IMR-90 (cell line): ENCODE measurements around the gene CCDC122. TPM values are rescaled to one million over a fixed set of nuclear protein-coding genes. Genes with fewer than 3 reads are reported as not detected.

Experiments
- ATAC-seq: fragments of 200-7000 bp; cut with Tn5 transposase; 2 replicates; pipeline ENCODE4 v1.9.1; 2020; ENCODE audit warnings: low read depth, mild to moderate bottlenecking, moderate library complexity
- BruUV-seq: library from RNA; stranded (reverse); fragments of 400-500 nt; replicated peaks from 2 replicates; lab custom pipeline; 2021; lab: Mats Ljungman, UMichigan
- CTCF ChIA-PET: fragments of 300-600 bp; formaldehyde crosslinking; extraction: SDS; loops from one replicate; lab custom pipeline; 2021; ENCODE audit warnings: antibody characterized with exemption; lab: Yijun Ruan, JAX
- POLR2A ChIA-PET: fragments of 300-600 bp; sonication (Branson Sonifier 250); formaldehyde crosslinking; loops from one replicate; lab custom pipeline; 2022; ENCODE audit warnings: antibody characterized with exemption; ENCODE audit not compliant: unreplicated experiment; lab: Charles Lee
- DNase-seq: peaks from one replicate; pipeline ENCODE4 v3.0.0; 2013
- H2AFZ ChIP-seq: replicated peaks from 2 replicates; pipeline ENCODE3; 2013; ENCODE audit warnings: low read length, mild to moderate bottlenecking; ENCODE audit not compliant: poor library complexity
- H2AK5ac ChIP-seq: 2 replicates; pipeline ENCODE4 v1.6.1; 2013; ENCODE audit warnings: low read depth, low read length, inconsistent platforms
- H2AK9ac ChIP-seq: replicated peaks from 2 replicates; pipeline ENCODE3; 2013; ENCODE audit warnings: mild to moderate bottlenecking, low read depth, low read length, moderate library complexity; ENCODE audit not compliant: poor library complexity
- H2BK120ac ChIP-seq: 2 replicates; pipeline ENCODE4 v1.6.1; 2013; ENCODE audit warnings: low read depth, low read length, inconsistent platforms
- H2BK15ac ChIP-seq: 3 replicates; pipeline ENCODE4 v1.6.1; 2013; ENCODE audit warnings: low read depth, low read length, inconsistent platforms
- H2BK20ac ChIP-seq: 2 replicates; pipeline ENCODE4 v1.6.1; 2013; ENCODE audit warnings: low read depth, mild to moderate bottlenecking, inconsistent platforms, low read length, moderate library complexity
- H2BK5ac ChIP-seq: 2 replicates; pipeline ENCODE4 v1.6.1; 2013; ENCODE audit warnings: mild to moderate bottlenecking, low read depth, low read length, inconsistent platforms; ENCODE audit not compliant: poor library complexity, severe bottlenecking
- H3K14ac ChIP-seq: replicated peaks from 2 replicates; pipeline ENCODE4 v1.6.1; 2013; ENCODE audit warnings: low read depth, low read length, inconsistent platforms
- H3K18ac ChIP-seq: 2 replicates; pipeline ENCODE4 v1.6.1; 2013; ENCODE audit warnings: low read depth, low read length, control low read depth
- H3K23ac ChIP-seq: 2 replicates; pipeline ENCODE4 v1.6.1; 2013; ENCODE audit warnings: low read depth, low read length, inconsistent platforms
- H3K27ac ChIP-seq: 2 replicates; pipeline ENCODE4 v1.5.1; 2013; ENCODE audit warnings: mild to moderate bottlenecking, control low read depth, low read length; ENCODE audit not compliant: insufficient read depth
- H3K27me3 ChIP-seq: 2 replicates; pipeline ENCODE4 v1.6.1; 2013; ENCODE audit warnings: low read length; ENCODE audit not compliant: control insufficient read depth, insufficient read depth
- H3K36me3 ChIP-seq: 2 replicates; pipeline ENCODE4 v1.6.1; 2013; ENCODE audit warnings: low read length, mixed read lengths; ENCODE audit not compliant: control insufficient read depth, insufficient read depth
- H3K4ac ChIP-seq: 2 replicates; pipeline ENCODE4 v1.6.1; 2013; ENCODE audit warnings: low read depth, low read length, inconsistent platforms
- H3K4me1 ChIP-seq: 2 replicates; pipeline ENCODE4 v1.6.1; 2013; ENCODE audit warnings: low read length, mixed read lengths; ENCODE audit not compliant: control insufficient read depth, insufficient read depth
- H3K4me2 ChIP-seq: 2 replicates; pipeline ENCODE4 v1.6.1; 2013; ENCODE audit warnings: low read depth, mild to moderate bottlenecking, control low read depth, low read length, moderate library complexity
- H3K4me3 ChIP-seq: 2 replicates; pipeline ENCODE4 v1.5.1; 2013; ENCODE audit warnings: low read depth, mild to moderate bottlenecking, control low read depth, low read length, moderate library complexity; ENCODE audit not compliant: insufficient read depth
- H3K56ac ChIP-seq: 2 replicates; pipeline ENCODE4 v1.6.1; 2013; ENCODE audit warnings: low read length, inconsistent platforms; ENCODE audit not compliant: insufficient read depth; ENCODE audit errors: extremely low read depth
- H3K79me1 ChIP-seq, 2 experiments: 2 replicates each; pipeline ENCODE4 v1.6.1; 2013; ENCODE audit warnings: low read length in 2 of 2, inconsistent platforms in 1 of 2, low read depth in 1 of 2
- H3K9ac ChIP-seq: 2 replicates; pipeline ENCODE4 v1.6.1; 2013; ENCODE audit warnings: low read depth, low read length, control low read depth
- H3K9me1 ChIP-seq: 2 replicates; pipeline ENCODE4 v1.6.1; 2013; ENCODE audit warnings: low read length, inconsistent platforms; ENCODE audit not compliant: insufficient read depth
- H3K9me3 ChIP-seq: 2 replicates; pipeline ENCODE4 v1.6.1; 2013; ENCODE audit warnings: low read length; ENCODE audit not compliant: control insufficient read depth, insufficient read depth
- H4K20me1 ChIP-seq: 2 replicates; pipeline ENCODE4 v1.6.1; 2013; ENCODE audit warnings: low read length, inconsistent platforms; ENCODE audit not compliant: insufficient read depth
- H4K5ac ChIP-seq: 2 replicates; pipeline ENCODE4 v1.6.1; 2013; ENCODE audit warnings: mild to moderate bottlenecking, low read depth, low read length, control low read depth
- H4K8ac ChIP-seq, 2 experiments: 2 replicates each; pipeline ENCODE4 v1.6.1; 2013; ENCODE audit warnings: low read depth in 2 of 2, low read length in 2 of 2, control low read depth in 1 of 2, inconsistent platforms in 1 of 2
- H4K91ac ChIP-seq: 2 replicates; pipeline ENCODE4 v1.6.1; 2013; ENCODE audit warnings: low read depth, low read length, inconsistent platforms; ENCODE audit not compliant: insufficient read depth
- BHLHE40 ChIP-seq: fragments of 150-350 bp; IDR thresholded peaks from 2 replicates; pipeline ENCODE4 v1.6.1; 2016; ENCODE audit warnings: mild to moderate bottlenecking, low read depth, low read length
- CHD1 ChIP-seq: IDR thresholded peaks from 2 replicates; pipeline ENCODE4 v1.6.1; 2012; ENCODE audit warnings: low read depth, low read length, improper control_type of control experiment
- MAFK ChIP-seq: IDR thresholded peaks from 2 replicates; pipeline ENCODE4 v1.6.1; 2012; ENCODE audit warnings: low read depth, low read length, improper control_type of control experiment
- MAZ ChIP-seq: IDR thresholded peaks from 2 replicates; pipeline ENCODE4 v1.6.1; 2012; ENCODE audit warnings: low read depth, mild to moderate bottlenecking, low read length, improper control_type of control experiment, moderate library complexity, borderline replicate concordance
- MXI1 ChIP-seq: IDR thresholded peaks from 2 replicates; pipeline ENCODE4 v1.6.1; 2012; ENCODE audit warnings: low read depth, mild to moderate bottlenecking, low read length, moderate library complexity, borderline replicate concordance
- POLR2A ChIP-seq: IDR thresholded peaks from 2 replicates; pipeline ENCODE4 v1.6.1; 2012; ENCODE audit warnings: mild to moderate bottlenecking, low read depth, low read length
- RAD21 ChIP-seq: IDR thresholded peaks from 2 replicates; pipeline ENCODE4 v1.6.1; 2012; ENCODE audit warnings: low read length, improper control_type of control experiment
- RCOR1 ChIP-seq: IDR thresholded peaks from 2 replicates; pipeline ENCODE4 v1.6.1; 2012; ENCODE audit warnings: mild to moderate bottlenecking, low read length, improper control_type of control experiment; ENCODE audit not compliant: insufficient replicate concordance
- SMC3 ChIP-seq: fragments of 150-350 bp; IDR thresholded peaks from 2 replicates; pipeline ENCODE4 v1.6.1; 2016; ENCODE audit warnings: low read depth, mild to moderate bottlenecking, antibody characterized with exemption, low read length, moderate library complexity
- WGBS, 2 experiments: methylation state at CpG; one replicate each; pipeline versions ENCODE4 v1.1.5 to v1.1.7; 2013; ENCODE audit warnings: missing lambda C conversion rate in 2 of 2; ENCODE audit not compliant: insufficient read length in 1 of 2; ENCODE audit errors: extremely low coverage in 2 of 2; 5-methylcytosine and 5-hydroxymethylcytosine counted together
- dilution Hi-C: fragments of 300-500 bp; cut with HindIII; formaldehyde crosslinking; loops from one replicate; pipeline ENCODE4 v1.14.3; 2018; ENCODE audit warnings: low sequenced_read_pairs; ENCODE audit not compliant: unreplicated experiment
- in situ Hi-C: fragments of 300-500 bp; cut with MboI; formaldehyde crosslinking; loops from 3 replicates; pipeline ENCODE4 v1.14.3; 2019; ENCODE audit warnings: low sequenced_read_pairs, inconsistent platforms, mixed read lengths
- intact Hi-C: fragments of 100-400 bp; cut with micrococcal nuclease; formaldehyde crosslinking; loops from 2 replicates; pipeline ENCODE4 v1.10.0; 2022
- polyA plus RNA-seq, 3 experiments: library from polyadenylated mRNA; depleted of rRNA; stranded (reverse); fragments of >200 nt; gene quantifications; 2 replicates each; pipeline ENCODE4 v1.2.3, GENCODE V29; 2012; ENCODE audit warnings: low replicate concordance in 1 of 3
- total RNA-seq: library from RNA; depleted of rRNA; stranded (reverse); fragments of >200 nt; gene quantifications from 2 replicates; pipeline ENCODE4 v1.2.3, GENCODE V29; 2012
- TF ChIP-seq, protein P1 (sequence below): fragments of 150-350 bp; IDR thresholded peaks from 2 replicates; pipeline ENCODE4 v1.6.1; 2016; ENCODE audit warnings: low read depth, mild to moderate bottlenecking, low read length, moderate library complexity, borderline replicate concordance
- TF ChIP-seq, protein P2 (sequence below): conservative IDR thresholded peaks from 2 replicates; pipeline ENCODE4 v1.5.1; 2012; ENCODE audit warnings: mild to moderate bottlenecking, low read depth, low read length, improper control_type of control experiment
- TF ChIP-seq, protein P3 (sequence below): fragments of 150-350 bp; IDR thresholded peaks from 2 replicates; pipeline ENCODE4 v1.6.1; 2017; ENCODE audit warnings: mild to moderate bottlenecking, antibody characterized with exemption, low read length, low read depth

The CCDC122 gene
- total and polyA plus RNA-seq, 2 of the 4 experiments (the other 2 are of a cell fraction), result 0.70 to 0.72 TPM

DNA sequence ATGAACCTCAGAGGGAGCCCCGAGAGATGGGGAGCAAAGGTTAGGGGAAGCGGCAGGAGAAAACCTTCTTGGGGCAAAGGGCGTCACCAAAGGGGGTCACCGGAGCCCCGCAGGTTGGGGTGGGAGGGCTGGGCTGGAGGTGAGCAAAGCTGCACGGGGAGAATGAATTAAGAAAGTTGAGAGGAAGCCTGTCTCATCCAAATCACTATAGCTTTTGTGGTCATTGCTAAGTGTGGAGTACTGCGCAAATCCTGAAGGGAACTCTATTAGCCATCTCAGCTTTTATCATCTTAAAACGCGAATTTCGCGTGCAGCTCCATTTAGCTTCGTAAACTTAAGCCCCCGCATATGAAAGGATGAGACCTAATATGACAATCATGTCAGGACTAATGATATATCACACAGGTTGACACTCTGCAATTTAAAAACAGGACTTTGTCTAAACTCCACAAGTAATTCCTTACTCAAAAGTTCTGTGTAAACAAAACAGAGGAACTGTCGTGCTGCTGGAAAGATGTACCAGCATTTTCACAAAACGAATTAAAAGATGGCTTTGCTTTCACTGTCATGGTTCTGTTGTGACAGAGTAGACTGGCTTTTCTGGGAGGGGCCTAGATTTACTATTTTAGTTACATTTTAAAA, 795 bp upstream of the CCDC122 start:
- Histone ChIP-seq H3K23ac (peak overlapping the region; percentile 7; the same call in 1 of the 2 replicates), H3K79me1 (peaks cover 0 to 16% of the 10 kb centered on the region in 2 experiments; a peak in 3 of 4 replicates), H3K27ac (no peak overlapping the region), H3K27me3 (no peaks in the 10 kb centered on the region), H3K9me3 (no peaks in the 10 kb centered on the region), H2BK20ac (no peak overlapping the region), H3K36me3 (no peaks in the 10 kb centered on the region), H3K9ac (peak overlapping the region; percentile 84; the same call in 1 of the 2 replicates), H3K4me3 (peak overlapping the region; percentile 81), H4K8ac (peak overlapping the region; percentile 11 to 94; a peak in 2 of 4 replicates), H3K4ac (peak overlapping the region; percentile 98; the same call in 1 of the 2 replicates), H2BK5ac (no peak overlapping the region), H3K4me1 (peaks cover 12% of the 10 kb centered on the region), H4K5ac (peak overlapping the region; percentile 78), H4K20me1 (no peaks in the 10 kb centered on the region), H3K14ac (no peak overlapping the region), H2AK9ac (no peak overlapping the region), H2AK5ac (no peak overlapping the region), H2AFZ (peak overlapping the region; percentile 98), H4K91ac (no peak overlapping the region; the same call in 1 of the 2 replicates), H3K9me1 (peaks cover 6% of the 10 kb centered on the region), H3K4me2 (peak overlapping the region; percentile 99), H2BK120ac (no peak overlapping the region; the same call in 1 of the 2 replicates), H3K56ac (no peak overlapping the region), H3K18ac (no peak overlapping the region), H2BK15ac (no peak overlapping the region)
- DNase-seq, result no peak
- TF ChIP-seq RAD21 (no peak), POLR2A (no peak), RCOR1 (no peak), SMC3 (no peak), BHLHE40 (no peak), MAFK (no peak), MXI1 (no peak), MAZ (no peak), CHD1 (no peak)
- TF ChIP-seq, protein P1, sequence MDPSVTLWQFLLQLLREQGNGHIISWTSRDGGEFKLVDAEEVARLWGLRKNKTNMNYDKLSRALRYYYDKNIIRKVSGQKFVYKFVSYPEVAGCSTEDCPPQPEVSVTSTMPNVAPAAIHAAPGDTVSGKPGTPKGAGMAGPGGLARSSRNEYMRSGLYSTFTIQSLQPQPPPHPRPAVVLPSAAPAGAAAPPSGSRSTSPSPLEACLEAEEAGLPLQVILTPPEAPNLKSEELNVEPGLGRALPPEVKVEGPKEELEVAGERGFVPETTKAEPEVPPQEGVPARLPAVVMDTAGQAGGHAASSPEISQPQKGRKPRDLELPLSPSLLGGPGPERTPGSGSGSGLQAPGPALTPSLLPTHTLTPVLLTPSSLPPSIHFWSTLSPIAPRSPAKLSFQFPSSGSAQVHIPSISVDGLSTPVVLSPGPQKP, result no peak
- TF ChIP-seq, protein P2, sequence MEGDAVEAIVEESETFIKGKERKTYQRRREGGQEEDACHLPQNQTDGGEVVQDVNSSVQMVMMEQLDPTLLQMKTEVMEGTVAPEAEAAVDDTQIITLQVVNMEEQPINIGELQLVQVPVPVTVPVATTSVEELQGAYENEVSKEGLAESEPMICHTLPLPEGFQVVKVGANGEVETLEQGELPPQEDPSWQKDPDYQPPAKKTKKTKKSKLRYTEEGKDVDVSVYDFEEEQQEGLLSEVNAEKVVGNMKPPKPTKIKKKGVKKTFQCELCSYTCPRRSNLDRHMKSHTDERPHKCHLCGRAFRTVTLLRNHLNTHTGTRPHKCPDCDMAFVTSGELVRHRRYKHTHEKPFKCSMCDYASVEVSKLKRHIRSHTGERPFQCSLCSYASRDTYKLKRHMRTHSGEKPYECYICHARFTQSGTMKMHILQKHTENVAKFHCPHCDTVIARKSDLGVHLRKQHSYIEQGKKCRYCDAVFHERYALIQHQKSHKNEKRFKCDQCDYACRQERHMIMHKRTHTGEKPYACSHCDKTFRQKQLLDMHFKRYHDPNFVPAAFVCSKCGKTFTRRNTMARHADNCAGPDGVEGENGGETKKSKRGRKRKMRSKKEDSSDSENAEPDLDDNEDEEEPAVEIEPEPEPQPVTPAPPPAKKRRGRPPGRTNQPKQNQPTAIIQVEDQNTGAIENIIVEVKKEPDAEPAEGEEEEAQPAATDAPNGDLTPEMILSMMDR, result no peak
- TF ChIP-seq, protein P3, sequence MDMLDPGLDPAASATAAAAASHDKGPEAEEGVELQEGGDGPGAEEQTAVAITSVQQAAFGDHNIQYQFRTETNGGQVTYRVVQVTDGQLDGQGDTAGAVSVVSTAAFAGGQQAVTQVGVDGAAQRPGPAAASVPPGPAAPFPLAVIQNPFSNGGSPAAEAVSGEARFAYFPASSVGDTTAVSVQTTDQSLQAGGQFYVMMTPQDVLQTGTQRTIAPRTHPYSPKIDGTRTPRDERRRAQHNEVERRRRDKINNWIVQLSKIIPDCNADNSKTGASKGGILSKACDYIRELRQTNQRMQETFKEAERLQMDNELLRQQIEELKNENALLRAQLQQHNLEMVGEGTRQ, result no peak
- ChIA-PET POLR2A (interaction anchor here (0.6 kb wide), 1 partner anchor 1310 kb away, joined by 4 read pairs; no protein-coding TSS in a partner anchor), CTCF (interaction anchor here (1.1 kb wide), 1 partner anchor 90 kb away, joined by 3 read pairs; no protein-coding TSS in a partner anchor)
- intact Hi-C loops, result no loop called here
- 48% methylated on average over 5 of the region's 15 CpGs; no CpG with 5 or more reads in 1 of the 2 experiments for WGBS, 2 experiments
- no peak for ATAC-seq
- BruUV-seq, result no TSS peak
- in situ Hi-C loops, result no loop called here
- dilution Hi-C loops, result no loop called here
